LNCaP clone FGC (cell line): ENCODE data around the gene STAT1.

Experiments used
- DNase-seq: peaks from one replicate; pipeline ENCODE4 v3.0.0-alpha.2; 2011; ENCODE audit warnings: low read depth
- H3K4me3 ChIP-seq: 2 replicates; pipeline ENCODE4 v1.5.1; 2011; ENCODE audit warnings: mild to moderate bottlenecking, low read depth, low read length, control low read depth
- TF ChIP-seq, protein P1 (sequence below): IDR thresholded peaks from 2 replicates; pipeline ENCODE4 v1.5.1; 2012; ENCODE audit warnings: mild to moderate bottlenecking; ENCODE audit not compliant: control insufficient read depth, insufficient read depth; ENCODE audit errors: extremely low read depth

STAT1 gene

DNA sequence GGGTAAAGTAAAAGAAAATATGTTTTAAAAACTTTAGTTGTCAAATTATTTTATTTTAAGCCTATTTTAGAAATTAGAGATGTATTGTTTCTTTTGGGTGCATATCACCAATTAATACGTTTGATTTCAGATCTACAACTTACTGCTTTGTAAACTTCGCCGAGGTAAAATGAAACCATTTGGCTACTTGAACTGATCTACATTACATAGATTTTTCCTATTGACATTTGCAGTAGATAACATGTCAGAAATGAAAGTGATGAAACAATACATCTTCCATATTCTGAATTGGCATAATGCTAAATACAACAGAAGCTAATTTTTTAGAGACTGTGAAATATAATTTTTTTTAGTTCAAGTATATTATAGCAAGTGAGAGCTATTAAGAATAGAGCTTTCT lies 93.9 kb downstream of the STAT1 start:
- no peak overlapping the region for H3K4me3 ChIP-seq
- TF ChIP-seq, protein P1, sequence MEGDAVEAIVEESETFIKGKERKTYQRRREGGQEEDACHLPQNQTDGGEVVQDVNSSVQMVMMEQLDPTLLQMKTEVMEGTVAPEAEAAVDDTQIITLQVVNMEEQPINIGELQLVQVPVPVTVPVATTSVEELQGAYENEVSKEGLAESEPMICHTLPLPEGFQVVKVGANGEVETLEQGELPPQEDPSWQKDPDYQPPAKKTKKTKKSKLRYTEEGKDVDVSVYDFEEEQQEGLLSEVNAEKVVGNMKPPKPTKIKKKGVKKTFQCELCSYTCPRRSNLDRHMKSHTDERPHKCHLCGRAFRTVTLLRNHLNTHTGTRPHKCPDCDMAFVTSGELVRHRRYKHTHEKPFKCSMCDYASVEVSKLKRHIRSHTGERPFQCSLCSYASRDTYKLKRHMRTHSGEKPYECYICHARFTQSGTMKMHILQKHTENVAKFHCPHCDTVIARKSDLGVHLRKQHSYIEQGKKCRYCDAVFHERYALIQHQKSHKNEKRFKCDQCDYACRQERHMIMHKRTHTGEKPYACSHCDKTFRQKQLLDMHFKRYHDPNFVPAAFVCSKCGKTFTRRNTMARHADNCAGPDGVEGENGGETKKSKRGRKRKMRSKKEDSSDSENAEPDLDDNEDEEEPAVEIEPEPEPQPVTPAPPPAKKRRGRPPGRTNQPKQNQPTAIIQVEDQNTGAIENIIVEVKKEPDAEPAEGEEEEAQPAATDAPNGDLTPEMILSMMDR, result no peak
- DNase-seq, result no peak
